ENCODE results near the gene ESYT3. TPM values are rescaled to one million over a fixed set of nuclear protein-coding genes. Genes with fewer than 3 reads are reported as not detected.

ESYT3 gene
- total and polyA plus RNA-seq, 4 donors: under 0.01 to 0.07 (median 0.05) TPM

- TF ChIP-seq JUND (IDR thresholded peaks at IDR 0.05) (no peak), FOXA2 (IDR thresholded peaks at IDR 0.05) (no peak), MAX (IDR thresholded peaks at IDR 0.05) (no peak), GABPA (IDR thresholded peaks at IDR 0.05 in 1 of 2, conservative IDR thresholded peaks at IDR 0.05 in 1 of 2) (no peak), HNF4A (conservative IDR thresholded peaks at IDR 0.05) (no peak), EGR1 (IDR thresholded peaks at IDR 0.05; ENCODE audit: low read depth in 2 of 2) (no peak), RXRA (IDR thresholded peaks at IDR 0.05) (no peak), RAD21 (IDR thresholded peaks at IDR 0.05) (no peak), HNF4G (IDR thresholded peaks at IDR 0.05) (no peak), FOXA1 (IDR thresholded peaks at IDR 0.05) (no peak), NR2F2 (IDR thresholded peaks at IDR 0.05) (no peak), ZBTB33 (IDR thresholded peaks at IDR 0.05) (no peak), YY1 (IDR thresholded peaks at IDR 0.05) (no peak), SP1 (IDR thresholded peaks at IDR 0.05) (no peak), TAF1 (conservative IDR thresholded peaks at IDR 0.05) (no peak)
- TF ChIP-seq, protein P1, sequence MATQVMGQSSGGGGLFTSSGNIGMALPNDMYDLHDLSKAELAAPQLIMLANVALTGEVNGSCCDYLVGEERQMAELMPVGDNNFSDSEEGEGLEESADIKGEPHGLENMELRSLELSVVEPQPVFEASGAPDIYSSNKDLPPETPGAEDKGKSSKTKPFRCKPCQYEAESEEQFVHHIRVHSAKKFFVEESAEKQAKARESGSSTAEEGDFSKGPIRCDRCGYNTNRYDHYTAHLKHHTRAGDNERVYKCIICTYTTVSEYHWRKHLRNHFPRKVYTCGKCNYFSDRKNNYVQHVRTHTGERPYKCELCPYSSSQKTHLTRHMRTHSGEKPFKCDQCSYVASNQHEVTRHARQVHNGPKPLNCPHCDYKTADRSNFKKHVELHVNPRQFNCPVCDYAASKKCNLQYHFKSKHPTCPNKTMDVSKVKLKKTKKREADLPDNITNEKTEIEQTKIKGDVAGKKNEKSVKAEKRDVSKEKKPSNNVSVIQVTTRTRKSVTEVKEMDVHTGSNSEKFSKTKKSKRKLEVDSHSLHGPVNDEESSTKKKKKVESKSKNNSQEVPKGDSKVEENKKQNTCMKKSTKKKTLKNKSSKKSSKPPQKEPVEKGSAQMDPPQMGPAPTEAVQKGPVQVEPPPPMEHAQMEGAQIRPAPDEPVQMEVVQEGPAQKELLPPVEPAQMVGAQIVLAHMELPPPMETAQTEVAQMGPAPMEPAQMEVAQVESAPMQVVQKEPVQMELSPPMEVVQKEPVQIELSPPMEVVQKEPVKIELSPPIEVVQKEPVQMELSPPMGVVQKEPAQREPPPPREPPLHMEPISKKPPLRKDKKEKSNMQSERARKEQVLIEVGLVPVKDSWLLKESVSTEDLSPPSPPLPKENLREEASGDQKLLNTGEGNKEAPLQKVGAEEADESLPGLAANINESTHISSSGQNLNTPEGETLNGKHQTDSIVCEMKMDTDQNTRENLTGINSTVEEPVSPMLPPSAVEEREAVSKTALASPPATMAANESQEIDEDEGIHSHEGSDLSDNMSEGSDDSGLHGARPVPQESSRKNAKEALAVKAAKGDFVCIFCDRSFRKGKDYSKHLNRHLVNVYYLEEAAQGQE (IDR thresholded peaks at IDR 0.05): no peak
- TF ChIP-seq, protein P2, sequence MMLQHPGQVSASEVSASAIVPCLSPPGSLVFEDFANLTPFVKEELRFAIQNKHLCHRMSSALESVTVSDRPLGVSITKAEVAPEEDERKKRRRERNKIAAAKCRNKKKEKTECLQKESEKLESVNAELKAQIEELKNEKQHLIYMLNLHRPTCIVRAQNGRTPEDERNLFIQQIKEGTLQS (IDR thresholded peaks at IDR 0.05): no peak
- TF ChIP-seq, protein P3, sequence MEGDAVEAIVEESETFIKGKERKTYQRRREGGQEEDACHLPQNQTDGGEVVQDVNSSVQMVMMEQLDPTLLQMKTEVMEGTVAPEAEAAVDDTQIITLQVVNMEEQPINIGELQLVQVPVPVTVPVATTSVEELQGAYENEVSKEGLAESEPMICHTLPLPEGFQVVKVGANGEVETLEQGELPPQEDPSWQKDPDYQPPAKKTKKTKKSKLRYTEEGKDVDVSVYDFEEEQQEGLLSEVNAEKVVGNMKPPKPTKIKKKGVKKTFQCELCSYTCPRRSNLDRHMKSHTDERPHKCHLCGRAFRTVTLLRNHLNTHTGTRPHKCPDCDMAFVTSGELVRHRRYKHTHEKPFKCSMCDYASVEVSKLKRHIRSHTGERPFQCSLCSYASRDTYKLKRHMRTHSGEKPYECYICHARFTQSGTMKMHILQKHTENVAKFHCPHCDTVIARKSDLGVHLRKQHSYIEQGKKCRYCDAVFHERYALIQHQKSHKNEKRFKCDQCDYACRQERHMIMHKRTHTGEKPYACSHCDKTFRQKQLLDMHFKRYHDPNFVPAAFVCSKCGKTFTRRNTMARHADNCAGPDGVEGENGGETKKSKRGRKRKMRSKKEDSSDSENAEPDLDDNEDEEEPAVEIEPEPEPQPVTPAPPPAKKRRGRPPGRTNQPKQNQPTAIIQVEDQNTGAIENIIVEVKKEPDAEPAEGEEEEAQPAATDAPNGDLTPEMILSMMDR (IDR thresholded peaks at IDR 0.05; ENCODE audit: low read depth, low read length, missing input control): no peak
- Histone ChIP-seq H3K36me3 (ENCODE audit: control insufficient read depth in 4 of 4, insufficient read depth in 3 of 4, low read depth in 1 of 4, low read length in 3 of 4) (no peaks in the 10 kb centered on the region), H3K4me3 (ENCODE audit: low read depth in 1 of 3, low read length in 3 of 3) (no peak overlapping the region), H3K9ac (ENCODE audit: low read depth in 1 of 2, low read length in 2 of 2) (no peak overlapping the region), H3K27ac (ENCODE audit: low read depth in 1 of 2, low read length in 2 of 2) (no peak overlapping the region), H3K4me1 (ENCODE audit: control insufficient read depth in 4 of 4, insufficient read depth in 4 of 4, low read length in 3 of 4) (no peaks in the 10 kb centered on the region), H3K27me3 (ENCODE audit: control insufficient read depth in 4 of 4, insufficient read depth in 4 of 4, low read length in 3 of 4) (no peaks in the 10 kb centered on the region), H3K9me3 (ENCODE audit: control insufficient read depth in 4 of 4, low read length in 3 of 4) (no peaks in the 10 kb centered on the region)
- 96% methylated on average over 2 of the region's 2 CpGs for WGBS
- no peak for DNase-seq (ENCODE audit: low spot score)
Observed at GRCh38 chr3:138476526-138476925, 42.1 kb downstream of the ESYT3 start.

All from liver (tissue), 9 donors.